MCF 10A (cell line): ENCODE data around the gene WHAMM. TPM values are rescaled to one million over a fixed set of nuclear protein-coding genes. Genes with fewer than 3 reads are reported as not detected.

Experiments used
- BruUV-seq: library from RNA; stranded (reverse); fragments of 400-500 nt; replicated peaks from 2 replicates; lab custom pipeline; 2021; lab: Mats Ljungman, UMichigan
- CTCF ChIA-PET: fragments of 300-600 bp; sonication (Branson Sonifier 250); formaldehyde crosslinking; extraction: SDS; loops from one replicate; lab custom pipeline; 2021; ENCODE audit warnings: antibody characterized with exemption, inconsistent platforms; lab: Yijun Ruan, JAX
- POLR2A ChIA-PET: fragments of 300-600, 350-650 bp; sonication (Branson Sonifier 250); formaldehyde crosslinking; extraction: SDS; loops from one replicate; lab custom pipeline; 2020; ENCODE audit warnings: antibody characterized with exemption, inconsistent platforms; lab: Yijun Ruan, JAX
- DNase-seq: peaks from one replicate; pipeline ENCODE4 v3.0.0-alpha.2; 2018; ENCODE audit not compliant: unreplicated experiment
- H3K27ac Mint-ChIP-seq: one replicate; pipeline ENCODE4 v1.8.0; 2022; ENCODE audit warnings: mild to moderate bottlenecking, low read depth, mixed read lengths; ENCODE audit not compliant: unreplicated experiment
- H3K27me3 Mint-ChIP-seq: one replicate; pipeline ENCODE4 v1.8.0; 2022; ENCODE audit warnings: mixed read lengths; ENCODE audit not compliant: insufficient read depth, unreplicated experiment
- H3K36me3 Mint-ChIP-seq: one replicate; pipeline ENCODE4 v1.8.0; 2022; ENCODE audit warnings: mild to moderate bottlenecking, moderate library complexity, mixed read lengths; ENCODE audit not compliant: insufficient read depth, unreplicated experiment
- H3K4me1 Mint-ChIP-seq: one replicate; pipeline ENCODE4 v1.8.0; 2022; ENCODE audit warnings: mixed read lengths; ENCODE audit not compliant: insufficient read depth, unreplicated experiment
- H3K4me3 Mint-ChIP-seq: one replicate; pipeline ENCODE4 v1.8.0; 2022; ENCODE audit warnings: mild to moderate bottlenecking, moderate library complexity, mixed read lengths; ENCODE audit not compliant: unreplicated experiment
- H3K9me3 Mint-ChIP-seq: one replicate; pipeline ENCODE4 v1.8.0; 2022; ENCODE audit warnings: mixed read lengths; ENCODE audit not compliant: unreplicated experiment
- intact Hi-C: fragments of 100-400 bp; cut with micrococcal nuclease; formaldehyde crosslinking; loops from 2 replicates; pipeline ENCODE4 v1.14.1; 2022
- total RNA-seq: library from RNA; stranded (reverse); gene quantifications from 2 replicates; pipeline ENCODE4 v1.2.3, GENCODE V29; 2022
- TF ChIP-seq, protein P1 (sequence below): fragments of 200-600 bp; IDR thresholded peaks from one replicate; pipeline ENCODE4 v1.8.0; 2022; ENCODE audit warnings: antibody characterized with exemption, mild to moderate bottlenecking; ENCODE audit not compliant: unreplicated experiment

WHAMM gene
- total RNA-seq, 1 experiment from 2014 or later, result 8.2 TPM

DNA sequence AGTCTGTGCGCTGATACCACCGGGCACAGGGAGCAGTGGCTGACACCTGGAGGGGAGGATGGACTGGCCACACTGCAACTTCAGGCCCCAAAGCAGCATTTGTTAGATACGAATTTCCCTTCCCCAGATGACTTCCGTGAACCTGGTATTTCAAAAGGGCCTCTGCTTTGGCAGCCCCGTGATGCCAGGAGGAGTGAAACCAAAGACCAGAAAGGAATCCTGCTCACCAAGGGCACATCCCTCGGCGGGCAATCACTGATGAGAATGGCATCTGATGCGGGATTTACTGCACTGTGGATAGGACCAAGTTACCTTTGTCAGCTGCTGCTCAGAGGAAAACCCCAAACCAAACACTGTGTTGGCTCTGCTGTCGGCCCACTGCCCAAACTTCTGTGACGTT lies 65.5 kb downstream of the WHAMM start:
- H3K4me1 Mint-ChIP-seq, result no peaks in the 10 kb centered on the region
- H3K9me3 Mint-ChIP-seq, result no peaks in the 10 kb centered on the region
- no peaks in the 10 kb centered on the region for H3K36me3 Mint-ChIP-seq
- ChIA-PET CTCF (no interaction called here), POLR2A (no interaction called here)
- TF ChIP-seq, protein P1, sequence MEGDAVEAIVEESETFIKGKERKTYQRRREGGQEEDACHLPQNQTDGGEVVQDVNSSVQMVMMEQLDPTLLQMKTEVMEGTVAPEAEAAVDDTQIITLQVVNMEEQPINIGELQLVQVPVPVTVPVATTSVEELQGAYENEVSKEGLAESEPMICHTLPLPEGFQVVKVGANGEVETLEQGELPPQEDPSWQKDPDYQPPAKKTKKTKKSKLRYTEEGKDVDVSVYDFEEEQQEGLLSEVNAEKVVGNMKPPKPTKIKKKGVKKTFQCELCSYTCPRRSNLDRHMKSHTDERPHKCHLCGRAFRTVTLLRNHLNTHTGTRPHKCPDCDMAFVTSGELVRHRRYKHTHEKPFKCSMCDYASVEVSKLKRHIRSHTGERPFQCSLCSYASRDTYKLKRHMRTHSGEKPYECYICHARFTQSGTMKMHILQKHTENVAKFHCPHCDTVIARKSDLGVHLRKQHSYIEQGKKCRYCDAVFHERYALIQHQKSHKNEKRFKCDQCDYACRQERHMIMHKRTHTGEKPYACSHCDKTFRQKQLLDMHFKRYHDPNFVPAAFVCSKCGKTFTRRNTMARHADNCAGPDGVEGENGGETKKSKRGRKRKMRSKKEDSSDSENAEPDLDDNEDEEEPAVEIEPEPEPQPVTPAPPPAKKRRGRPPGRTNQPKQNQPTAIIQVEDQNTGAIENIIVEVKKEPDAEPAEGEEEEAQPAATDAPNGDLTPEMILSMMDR, result no peak
- no peaks in the 10 kb centered on the region for H3K27me3 Mint-ChIP-seq
- no peak for DNase-seq
- BruUV-seq, result no TSS peak
- intact Hi-C loops, result no loop called here
- H3K27ac Mint-ChIP-seq, result no peak overlapping the region
- H3K4me3 Mint-ChIP-seq, result no peak overlapping the region

DNA sequence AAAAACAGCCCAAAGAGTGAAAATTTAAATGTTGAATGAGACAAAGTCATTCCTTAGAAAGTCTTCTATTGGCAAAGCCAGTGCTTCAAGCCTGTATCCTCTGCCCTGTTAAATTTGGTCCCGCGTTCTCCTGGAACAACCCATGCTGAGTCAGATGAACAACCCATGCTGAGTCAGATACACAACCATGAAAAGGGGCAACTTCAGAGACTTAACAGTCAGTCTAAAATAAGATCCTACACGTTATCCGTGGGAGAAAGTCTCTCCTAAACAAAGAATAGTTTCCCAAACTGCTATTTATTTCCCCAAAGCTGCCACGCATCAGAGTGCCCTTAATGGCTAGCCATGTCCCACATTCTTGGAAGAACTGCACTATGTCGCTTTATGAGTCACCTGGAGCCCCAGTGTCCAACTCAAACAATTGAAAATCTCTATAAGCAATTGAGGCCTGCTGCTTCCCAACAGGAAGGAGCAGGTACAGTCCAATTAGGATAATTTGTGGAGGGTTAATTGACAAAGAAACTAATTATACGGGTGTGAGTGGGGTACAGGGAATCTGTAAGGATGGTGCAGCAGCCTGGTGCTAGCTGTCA lies 66.1 kb downstream of the WHAMM start:
- Mint-ChIP-seq H3K36me3 (no peaks in the 10 kb centered on the region), H3K27me3 (no peaks in the 10 kb centered on the region), H3K9me3 (no peaks in the 10 kb centered on the region), H3K27ac (no peak overlapping the region), H3K4me3 (no peak overlapping the region), H3K4me1 (no peaks in the 10 kb centered on the region)
- BruUV-seq, result no TSS peak
- peak; percentile 33 for DNase-seq
- TF ChIP-seq, protein P1, result no peak
- ChIA-PET POLR2A (no interaction called here), CTCF (no interaction called here)
- intact Hi-C loops, result no loop called here

DNA sequence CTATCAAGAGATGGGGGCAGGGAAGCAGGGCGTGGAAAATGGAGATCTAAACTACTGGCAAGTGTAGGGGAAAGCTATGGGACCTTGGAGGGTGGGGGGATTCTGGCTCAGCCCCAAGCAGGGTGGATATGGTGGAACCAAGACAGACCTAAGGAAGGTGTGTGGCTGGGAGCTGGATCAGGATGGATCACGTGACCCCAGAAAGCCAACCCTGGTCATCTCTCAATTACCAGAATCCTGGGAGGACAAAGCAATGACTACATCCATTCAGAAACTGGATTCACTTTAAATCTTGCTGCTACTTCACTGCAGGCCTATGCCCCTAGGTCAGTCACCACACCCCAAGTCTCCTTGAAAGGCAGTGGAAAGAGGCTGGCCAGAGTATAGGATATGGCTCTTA lies 68.4 kb downstream of the WHAMM start:
- Mint-ChIP-seq H3K9me3 (no peaks in the 10 kb centered on the region), H3K4me3 (no peak overlapping the region), H3K27ac (no peak overlapping the region), H3K36me3 (no peaks in the 10 kb centered on the region), H3K4me1 (no peaks in the 10 kb centered on the region), H3K27me3 (no peaks in the 10 kb centered on the region)
- BruUV-seq, result no TSS peak
- CTCF ChIA-PET, result no interaction called here
- TF ChIP-seq, protein P1, result no peak
- no peak for DNase-seq
- intact Hi-C loops, result no loop called here
- POLR2A ChIA-PET, result no interaction called here

- Mint-ChIP-seq H3K4me1 (no peaks in the 10 kb centered on the region), H3K4me3 (no peak overlapping the region), H3K27ac (no peak overlapping the region), H3K36me3 (no peaks in the 10 kb centered on the region), H3K9me3 (no peaks in the 10 kb centered on the region), H3K27me3 (no peaks in the 10 kb centered on the region)
- TF ChIP-seq, protein P1, result no peak
- BruUV-seq, result no TSS peak
- CTCF ChIA-PET, result no interaction called here
- intact Hi-C loops, result no loop called here
- DNase-seq, result no peak
- POLR2A ChIA-PET, result no interaction called here
Measured at GRCh38 chr15:82878325-82878724, 68.9 kb downstream of the WHAMM start.
